Activated gamma-delta T cell (primary cell): ENCODE measurements around the gene ADCY10.
"Not testable (repeated sequence)": the region's sequence is repeated elsewhere in the genome, so short reads cannot be mapped to it uniquely, and the experiment has no call there.

Experiments
- DNase-seq: peaks from one replicate; lab custom pipeline; 2025; lab: John Stamatoyannopoulos, UW

Gene ADCY10

GRCh38 chr1:167881786-167882185 is 32.1 kb downstream of the ADCY10 start:
- no peak for DNase-seq

- no peak for DNase-seq
Measured at GRCh38 chr1:167881069-167881468, 32.9 kb downstream of the ADCY10 start.

- no peak for DNase-seq
Measured at GRCh38 chr1:167880580-167881021, 33.3 kb downstream of the ADCY10 start.

GRCh38 chr1:167879508-167879907 is 34.4 kb downstream of the ADCY10 start:
- DNase-seq: no peak

- no peak for DNase-seq
Measured at GRCh38 chr1:167878372-167879160, 35.4 kb downstream of the ADCY10 start.

- DNase-seq: no peak
Measured at GRCh38 chr1:167876597-167877175, 37.2 kb downstream of the ADCY10 start.

- no peak for DNase-seq
Measured at GRCh38 chr1:167871331-167871730, 42.6 kb downstream of the ADCY10 start.

GRCh38 chr1:167869157-167870001 is 44.6 kb downstream of the ADCY10 start:
- DNase-seq: not testable (repeated sequence)

- not testable (repeated sequence) for DNase-seq
Measured at GRCh38 chr1:167866739-167867414, 47.1 kb downstream of the ADCY10 start.

- DNase-seq: not testable (repeated sequence)
Measured at GRCh38 chr1:167866326-167866725, 47.6 kb downstream of the ADCY10 start.

GRCh38 chr1:167865804-167866308 is 48.1 kb downstream of the ADCY10 start:
- DNase-seq: not testable (repeated sequence)

GRCh38 chr1:167865193-167865592 is 48.7 kb downstream of the ADCY10 start:
- DNase-seq: not testable (repeated sequence)

- DNase-seq: no peak
Measured at GRCh38 chr1:167864392-167865032, 49.4 kb downstream of the ADCY10 start.

- DNase-seq: no peak
Measured at GRCh38 chr1:167863921-167864279, 50.0 kb downstream of the ADCY10 start.

- DNase-seq: not testable (repeated sequence)
Measured at GRCh38 chr1:167863191-167863920, 50.6 kb downstream of the ADCY10 start.

- DNase-seq: no peak
Measured at GRCh38 chr1:167862432-167863076, 51.4 kb downstream of the ADCY10 start.

GRCh38 chr1:167861664-167862381 is 52.1 kb downstream of the ADCY10 start:
- no peak for DNase-seq

GRCh38 chr1:167860231-167860923 is 53.6 kb downstream of the ADCY10 start:
- DNase-seq: no peak
